Endothelial cell of umbilical vein (primary cell): ENCODE measurements around the gene PCDHGA1. TPM values are rescaled to one million over a fixed set of nuclear protein-coding genes. Genes with fewer than 3 reads are reported as not detected.

Source experiments
- BruUV-seq: library from RNA; stranded (reverse); fragments of 400-500 nt; replicated peaks from 2 replicates; lab custom pipeline; 2021; lab: Mats Ljungman, UMichigan
- CTCF ChIA-PET: fragments of 300-600, 350-600 bp; sonication (Branson Sonifier 250); formaldehyde crosslinking; loops from one replicate; lab custom pipeline; 2021; ENCODE audit warnings: antibody characterized with exemption, inconsistent platforms; lab: Charles Lee
- POLR2A ChIA-PET: fragments of 300-600, 350-600 bp; sonication (Branson Sonifier 250); formaldehyde crosslinking; loops from one replicate; lab custom pipeline; 2021; ENCODE audit warnings: antibody characterized with exemption, inconsistent platforms; lab: Charles Lee
- DNase-seq: peaks from one replicate; pipeline ENCODE4 v3.0.0-alpha.2; 2011; ENCODE audit warnings: low read depth, low spot score
- FAIRE-seq: peaks from 2 replicates; lab custom pipeline; 2011; peaks lifted over from hg19 to GRCh38; lab: Jason Lieb, UNC
- H2AFZ ChIP-seq: 2 replicates; pipeline ENCODE4 v1.6.0; 2012; ENCODE audit warnings: low read depth, low read length, control low read depth, inconsistent platforms
- H3K27ac ChIP-seq: 2 replicates; pipeline ENCODE4 v1.5.1; 2011; ENCODE audit warnings: low read depth, mild to moderate bottlenecking, control low read depth, low read length, moderate library complexity; ENCODE audit not compliant: insufficient read depth
- H3K27me3 ChIP-seq, 2 experiments: 2 replicates each; pipeline versions ENCODE4 v1.6.0 to v1.6.1; 2011; ENCODE audit warnings: low read length in 2 of 2, mixed read lengths in 1 of 2; ENCODE audit not compliant: control insufficient read depth in 2 of 2, insufficient read depth in 2 of 2
- H3K36me3 ChIP-seq, 2 experiments: 2 replicates in 1 of 2; 3 replicates in 1 of 2; pipeline ENCODE4 v1.5.1; 2011; ENCODE audit warnings: low read length in 2 of 2, mild to moderate bottlenecking in 1 of 2, moderate library complexity in 1 of 2; ENCODE audit not compliant: control insufficient read depth in 2 of 2, insufficient read depth in 2 of 2; ENCODE audit errors: extremely low read depth in 1 of 2
- H3K4me1 ChIP-seq: 3 replicates; pipeline ENCODE4 v1.5.1; 2011; ENCODE audit warnings: mild to moderate bottlenecking, low read length; ENCODE audit not compliant: control insufficient read depth, insufficient read depth; ENCODE audit errors: extremely low read depth
- H3K4me2 ChIP-seq: 2 replicates; pipeline ENCODE4 v1.6.1; 2011; ENCODE audit warnings: low read length, control low read depth, mixed read lengths; ENCODE audit not compliant: insufficient read depth
- H3K4me3 ChIP-seq, 3 experiments: fragments of 200-600 bp in 1 of 3; sonication (generic), shearing (Covaris generic) in 1 of 3; replicated peaks in 1 of 3; 2 replicates each; pipeline ENCODE4 v1.5.1; 2011 to 2016; ENCODE audit warnings: control low read depth in 3 of 3, low read length in 3 of 3, mild to moderate bottlenecking in 2 of 3, inconsistent platforms in 1 of 3, low read depth in 1 of 3, moderate library complexity in 1 of 3; ENCODE audit not compliant: insufficient read depth in 1 of 3
- H3K79me2 ChIP-seq: 2 replicates; pipeline ENCODE4 v1.6.0; 2012; ENCODE audit warnings: low read length, inconsistent platforms; ENCODE audit not compliant: control insufficient read depth, insufficient read depth
- H3K9ac ChIP-seq: replicated peaks from 2 replicates; pipeline ENCODE3; 2011; ENCODE audit warnings: low read length, control low read depth; ENCODE audit not compliant: insufficient read depth; ENCODE audit errors: extremely low read depth
- H3K9me1 ChIP-seq: replicated peaks from 3 replicates; pipeline ENCODE4 v1.6.0; 2011; ENCODE audit warnings: mild to moderate bottlenecking, low read length; ENCODE audit not compliant: control insufficient read depth, insufficient read depth; ENCODE audit errors: extremely low read depth
- H3K9me3 ChIP-seq: replicated peaks from 2 replicates; pipeline ENCODE4 v1.5.1; 2012; ENCODE audit warnings: low read length, inconsistent platforms; ENCODE audit not compliant: control insufficient read depth, insufficient read depth
- H4K20me1 ChIP-seq: replicated peaks from 2 replicates; pipeline ENCODE3; 2011; ENCODE audit warnings: mild to moderate bottlenecking, low read length; ENCODE audit not compliant: control insufficient read depth, insufficient read depth; ENCODE audit errors: extremely low read depth
- CTCF ChIP-seq, 2 donors: IDR thresholded peaks; 1 replicate in 1 of 2; 2 replicates in 1 of 2; pipeline ENCODE4 v1.5.1; 2011; ENCODE audit warnings: low read length in 2 of 2, mild to moderate bottlenecking in 2 of 2, moderate library complexity in 2 of 2, control low read depth in 1 of 2, inconsistent platforms in 1 of 2, low read depth in 1 of 2; ENCODE audit not compliant: insufficient read depth in 1 of 2; ENCODE audit errors: extremely low read depth in 1 of 2
- EZH2 ChIP-seq: IDR thresholded peaks from 2 replicates; pipeline ENCODE4 v1.6.1; 2012; ENCODE audit warnings: borderline replicate concordance, low read depth, mild to moderate bottlenecking, moderate library complexity, low read length, inconsistent platforms; ENCODE audit not compliant: severe bottlenecking
- GATA2 ChIP-seq: IDR thresholded peaks from 2 replicates; pipeline ENCODE4 v1.7.0; 2011; ENCODE audit warnings: low read depth, mild to moderate bottlenecking, moderate library complexity, mixed read lengths, low read length; ENCODE audit not compliant: insufficient read length, insufficient read depth
- JUN ChIP-seq: IDR thresholded peaks from 2 replicates; pipeline ENCODE4 v1.6.1; 2011; ENCODE audit warnings: borderline replicate concordance, low read depth; ENCODE audit not compliant: insufficient read length, insufficient read depth
- MAX ChIP-seq: IDR thresholded peaks from 2 replicates; pipeline ENCODE4 v1.6.1; 2011; ENCODE audit not compliant: insufficient read depth, insufficient read length
- dilution Hi-C: fragments of 300-500 bp; cut with MboI; formaldehyde crosslinking; loops from one replicate; pipeline ENCODE4 v1.15.0; 2019; ENCODE audit warnings: low sequenced_read_pairs; ENCODE audit not compliant: extremely low pct_ligation_motif_present
- intact Hi-C: fragments of 100-400 bp; cut with micrococcal nuclease; formaldehyde crosslinking; loops from one replicate; pipeline ENCODE4 v1.10.0; 2022
- polyA plus RNA-seq, 4 experiments: library from polyadenylated mRNA; depleted of rRNA in 3 of 4; stranded (reverse) in 3 of 4; unstranded in 1 of 4; fragments of >200 nt; gene quantifications; 2 replicates each; pipeline versions ENCODE4 v1.2.1 to v1.2.3, GENCODE V29; 2011 to 2012; ENCODE audit warnings: missing spikeins in 1 of 4
- total RNA-seq: library from RNA; stranded (reverse); gene quantifications from 2 replicates; pipeline ENCODE4 v1.2.3, GENCODE V29; 2021

The PCDHGA1 gene
- total and polyA plus RNA-seq, 2 donors (not counting 3 experiments of a cell fraction or from before 2014, with no cell fraction given): 0.22 to 0.44 TPM

GRCh38 chr5:141319699-141320098 lies 10.6 kb upstream of the PCDHGA1 start:
- H3K4me1 ChIP-seq: no peaks in the 10 kb centered on the region
- H3K27me3 ChIP-seq: no peaks in the 10 kb centered on the region
- TF ChIP-seq JUN (no peak), EZH2 (no peak), MAX (no peak), CTCF (IDR thresholded peaks at IDR 0.05; ENCODE audit: extremely low read depth in 1 of 2, insufficient read depth in 1 of 2, low read depth in 1 of 2, low read length in 2 of 2) (no peak), GATA2 (no peak)
- intact Hi-C loops: loop anchor here (1.0 to 2.0 kb wide), 2 partner anchors 23 to 241 kb away; partner anchors contain the start of gene PCDHGA3
- H2AFZ ChIP-seq: no peak overlapping the region
- H3K4me3 ChIP-seq: peak overlapping the region in 2 of 3 experiments; percentile 87 to 91
- H3K79me2 ChIP-seq: peaks cover 24% of the 10 kb centered on the region
- BruUV-seq: no TSS peak
- no peak overlapping the region for H3K9ac ChIP-seq
- peaks cover 9% of the 10 kb centered on the region for H4K20me1 ChIP-seq
- dilution Hi-C loops: no loop called here
- H3K9me3 ChIP-seq: peaks cover 15% of the 10 kb centered on the region
- H3K4me2 ChIP-seq: peak overlapping the region; percentile 60
- FAIRE-seq (no peak), DNase-seq (no peak)
- H3K27ac ChIP-seq: no peak overlapping the region
- POLR2A ChIA-PET: interaction anchor here (1.6 kb wide), 1 partner anchor 11 kb away, joined by 7 read pairs; the partner anchor contains the start of gene PCDHGA1
- peaks cover 0 to 11% of the 10 kb centered on the region in 2 experiments for H3K36me3 ChIP-seq
- no peaks in the 10 kb centered on the region for H3K9me1 ChIP-seq
- CTCF ChIA-PET: interaction anchor here (0.7 to 2.8 kb wide), 20 partner anchors 8 to 244 kb away, joined by 3 to 19 read pairs (median 6); partner anchors contain the start of genes PCDHB14, PCDHB15, PCDHGA1 and PCDHGA10
